CD14-positive monocyte (primary cell): ENCODE results near the gene NDUFA13. TPM values are rescaled to one million over a fixed set of nuclear protein-coding genes. Genes with fewer than 3 reads are reported as not detected.

Experiments
- DNase-seq, 3 donors: peaks; one replicate each; pipeline ENCODE4 v3.0.0-alpha.2; 2011 to 2022
- H2AFZ ChIP-seq: 2 replicates; pipeline ENCODE4 v1.6.0; 2012; ENCODE audit warnings: mild to moderate bottlenecking, low read depth, low read length, inconsistent platforms; ENCODE audit not compliant: insufficient read depth, poor library complexity, severe bottlenecking
- H3K27ac ChIP-seq, 2 donors: 1 replicate in 1 of 2; 2 replicates in 1 of 2; pipeline ENCODE4 v1.5.1; 2012 to 2013; ENCODE audit warnings: low read length in 2 of 2, control low read depth in 1 of 2, inconsistent platforms in 1 of 2, low read depth in 1 of 2, mild to moderate bottlenecking in 1 of 2
- H3K27me3 ChIP-seq, 2 donors: one replicate each; pipeline versions ENCODE4 v1.6.0 to v1.6.1; 2011 to 2013; ENCODE audit warnings: low read length in 2 of 2; ENCODE audit not compliant: control insufficient read depth in 2 of 2, insufficient read depth in 2 of 2
- H3K36me3 ChIP-seq, 2 donors: replicated peaks in 1 of 2; 1 replicate in 1 of 2; 2 replicates in 1 of 2; pipeline versions ENCODE4 v1.5.1 to v1.6.1; 2012 to 2013; ENCODE audit warnings: low read length in 2 of 2, control low read depth in 1 of 2, inconsistent platforms in 1 of 2, mild to moderate bottlenecking in 1 of 2; ENCODE audit not compliant: insufficient read depth in 2 of 2, control insufficient read depth in 1 of 2
- H3K4me1 ChIP-seq, 2 donors: 1 replicate in 1 of 2; 2 replicates in 1 of 2; pipeline versions ENCODE4 v1.5.1 to v1.6.1; 2012 to 2013; ENCODE audit warnings: low read length in 2 of 2, control low read depth in 1 of 2, inconsistent platforms in 1 of 2, mild to moderate bottlenecking in 1 of 2, moderate library complexity in 1 of 2; ENCODE audit not compliant: insufficient read depth in 2 of 2, control insufficient read depth in 1 of 2
- H3K4me2 ChIP-seq: replicated peaks from 2 replicates; pipeline ENCODE3; 2012; ENCODE audit warnings: low read length, moderate library complexity, mild to moderate bottlenecking; ENCODE audit not compliant: poor library complexity, severe bottlenecking; ENCODE audit errors: extremely low read depth
- H3K4me3 ChIP-seq, 3 experiments: fragments of 200-600 bp in 1 of 3; sonication (generic) in 1 of 3; replicated peaks in 1 of 3; 1 replicate in 2 of 3; 2 replicates in 1 of 3; pipeline ENCODE4 v1.5.1; 2011 to 2013; ENCODE audit warnings: low read length in 3 of 3, mild to moderate bottlenecking in 3 of 3, control low read depth in 2 of 3, low read depth in 2 of 3, inconsistent platforms in 1 of 3, moderate library complexity in 1 of 3
- H3K79me2 ChIP-seq: 2 replicates; pipeline ENCODE4 v1.6.0; 2012; ENCODE audit warnings: mild to moderate bottlenecking, control low read depth, inconsistent platforms, low read length, moderate library complexity; ENCODE audit not compliant: insufficient read depth
- H3K9ac ChIP-seq: 2 replicates; pipeline ENCODE4 v1.6.0; 2017; ENCODE audit warnings: low read length, mild to moderate bottlenecking; ENCODE audit not compliant: insufficient read depth, poor library complexity, severe bottlenecking
- H3K9me3 ChIP-seq, 2 donors: replicated peaks in 1 of 2; 1 replicate in 1 of 2; 2 replicates in 1 of 2; pipeline versions ENCODE4 v1.5.1 to v1.6.1; 2012 to 2013; ENCODE audit warnings: low read length in 2 of 2, control low read depth in 1 of 2; ENCODE audit not compliant: control insufficient read depth in 1 of 2, insufficient read depth in 1 of 2
- H4K20me1 ChIP-seq: 2 replicates; pipeline ENCODE4 v1.6.0; 2012; ENCODE audit warnings: mild to moderate bottlenecking, low read length, control low read depth, moderate library complexity; ENCODE audit not compliant: insufficient read depth
- H3K27ac Mint-ChIP-seq, 7 donors: one replicate each; pipeline ENCODE4 v1.8.0; 2020; ENCODE audit warnings: mild to moderate bottlenecking in 7 of 7, mixed read lengths in 7 of 7, moderate library complexity in 6 of 7, inconsistent platforms in 2 of 7
- H3K27me3 Mint-ChIP-seq, 3 donors: one replicate each; pipeline ENCODE4 v1.8.0; 2021 to 2022; ENCODE audit warnings: low read depth in 3 of 3, mild to moderate bottlenecking in 3 of 3, mixed read lengths in 3 of 3, moderate library complexity in 3 of 3, inconsistent platforms in 1 of 3
- H3K36me3 Mint-ChIP-seq, 2 donors: one replicate each; pipeline ENCODE4 v1.8.0; 2020; ENCODE audit warnings: mixed read lengths in 2 of 2, inconsistent platforms in 1 of 2, mild to moderate bottlenecking in 1 of 2
- H3K4me1 Mint-ChIP-seq: one replicate; pipeline ENCODE4 v1.8.0; 2020; ENCODE audit warnings: mild to moderate bottlenecking, mixed read lengths
- H3K4me3 Mint-ChIP-seq, 2 donors: one replicate each; pipeline ENCODE4 v1.8.0; 2020; ENCODE audit warnings: mild to moderate bottlenecking in 2 of 2, mixed read lengths in 2 of 2, moderate library complexity in 1 of 2
- H3K9me3 Mint-ChIP-seq, 7 donors: one replicate each; pipeline ENCODE4 v1.8.0; 2020 to 2022; ENCODE audit warnings: mixed read lengths in 7 of 7, mild to moderate bottlenecking in 6 of 7, moderate library complexity in 6 of 7, inconsistent platforms in 2 of 7
- WGBS: methylation state at CpG from one replicate; pipeline ENCODE4 v1.1.5; 2013; ENCODE audit warnings: missing lambda C conversion rate; ENCODE audit not compliant: insufficient coverage; 5-methylcytosine and 5-hydroxymethylcytosine counted together
- intact Hi-C, 2 donors: fragments of 100-400 bp; cut with micrococcal nuclease; formaldehyde crosslinking; loops; one replicate each; pipeline versions ENCODE4 v1.15.0 to v1.15.1; 2023
- polyA plus RNA-seq, 3 donors: library from polyadenylated mRNA; depleted of rRNA in 1 of 3; unstranded in 2 of 3; stranded (reverse) in 1 of 3; fragments of 300-500 nt in 2 of 3; fragments of >200 nt in 1 of 3; fragmentation: Illumina TruSeq in 2 of 3; gene quantifications; 1 replicate in 2 of 3; 2 replicates in 1 of 3; pipeline ENCODE4 v1.2.3, GENCODE V29; 2012 to 2021
- TF ChIP-seq, protein P1 (sequence below): fragments of 200-600 bp; IDR thresholded peaks from one replicate; pipeline ENCODE4 v1.8.0; 2022; ENCODE audit warnings: antibody characterized with exemption, mild to moderate bottlenecking

Gene NDUFA13
- polyA plus RNA-seq, 3 donors: 86.7 to 433 (median 361) TPM

DNA sequence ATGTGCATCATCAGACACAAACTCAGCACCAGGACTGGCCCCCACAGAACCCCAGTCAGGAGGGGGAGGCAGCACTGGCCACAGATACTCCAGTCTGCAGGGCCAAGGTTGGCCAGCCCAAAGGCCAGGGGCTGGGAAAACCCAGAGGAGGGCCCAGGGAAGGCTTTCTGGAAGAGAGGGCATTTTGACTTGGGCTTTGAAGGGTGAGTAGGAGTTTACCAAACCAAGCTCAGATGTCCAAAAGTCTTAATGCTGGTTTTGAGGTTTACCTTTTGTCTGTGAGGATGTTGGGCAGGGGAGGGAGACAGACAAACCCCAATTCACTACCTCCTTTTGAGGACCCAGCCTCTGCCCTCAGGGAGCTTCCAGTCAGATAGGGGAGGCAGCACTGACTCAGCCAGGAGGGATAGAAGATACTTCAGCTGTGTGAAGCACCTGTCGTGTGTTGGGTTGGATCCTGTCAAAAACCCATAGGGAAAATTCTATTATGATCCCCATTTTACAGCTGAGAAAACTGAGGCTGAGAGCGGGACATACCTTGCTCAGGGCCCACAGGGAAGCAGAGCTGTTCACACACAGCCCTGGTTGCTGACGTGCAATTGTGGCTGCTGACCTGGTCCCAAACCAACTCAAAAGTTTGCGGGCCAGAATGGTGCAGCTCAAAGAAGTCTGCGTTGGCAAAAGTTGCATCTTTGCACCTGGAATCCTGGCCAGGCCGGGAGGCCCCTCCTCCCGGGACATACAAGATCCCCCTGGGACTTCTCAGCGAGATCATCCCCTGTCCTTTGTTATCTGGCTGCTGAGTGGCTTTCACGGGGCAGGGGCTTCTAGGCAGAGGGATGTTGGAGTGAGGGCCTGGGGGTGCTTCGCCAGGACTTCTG lies 35.2 kb downstream of the NDUFA13 start:
- no peak overlapping the region for H2AFZ ChIP-seq
- peak overlapping the region in 2 of 7 donors; percentile 10 to 30 for H3K27ac Mint-ChIP-seq
- H3K9ac ChIP-seq: no peak overlapping the region
- H3K79me2 ChIP-seq: no peaks in the 10 kb centered on the region
- no peak overlapping the region for H3K27ac ChIP-seq
- no peaks in the 10 kb centered on the region for H3K27me3 ChIP-seq
- intact Hi-C loops: no loop called here
- H3K4me1 ChIP-seq: peaks cover 0 to 3% of the 10 kb centered on the region in 2 donors
- 92% methylated on average over 10 of the region's 10 CpGs for WGBS
- no peak for DNase-seq
- peaks cover 6% of the 10 kb centered on the region for H3K4me1 Mint-ChIP-seq
- H3K27me3 Mint-ChIP-seq: peaks cover 2 to 4% (median 3%) of the 10 kb centered on the region in 3 donors
- H3K9me3 Mint-ChIP-seq: peaks cover 3 to 6% (median 5%) of the 10 kb centered on the region in 7 donors
- no peaks in the 10 kb centered on the region for H3K36me3 ChIP-seq
- TF ChIP-seq, protein P1, sequence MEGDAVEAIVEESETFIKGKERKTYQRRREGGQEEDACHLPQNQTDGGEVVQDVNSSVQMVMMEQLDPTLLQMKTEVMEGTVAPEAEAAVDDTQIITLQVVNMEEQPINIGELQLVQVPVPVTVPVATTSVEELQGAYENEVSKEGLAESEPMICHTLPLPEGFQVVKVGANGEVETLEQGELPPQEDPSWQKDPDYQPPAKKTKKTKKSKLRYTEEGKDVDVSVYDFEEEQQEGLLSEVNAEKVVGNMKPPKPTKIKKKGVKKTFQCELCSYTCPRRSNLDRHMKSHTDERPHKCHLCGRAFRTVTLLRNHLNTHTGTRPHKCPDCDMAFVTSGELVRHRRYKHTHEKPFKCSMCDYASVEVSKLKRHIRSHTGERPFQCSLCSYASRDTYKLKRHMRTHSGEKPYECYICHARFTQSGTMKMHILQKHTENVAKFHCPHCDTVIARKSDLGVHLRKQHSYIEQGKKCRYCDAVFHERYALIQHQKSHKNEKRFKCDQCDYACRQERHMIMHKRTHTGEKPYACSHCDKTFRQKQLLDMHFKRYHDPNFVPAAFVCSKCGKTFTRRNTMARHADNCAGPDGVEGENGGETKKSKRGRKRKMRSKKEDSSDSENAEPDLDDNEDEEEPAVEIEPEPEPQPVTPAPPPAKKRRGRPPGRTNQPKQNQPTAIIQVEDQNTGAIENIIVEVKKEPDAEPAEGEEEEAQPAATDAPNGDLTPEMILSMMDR: no peak
- no peaks in the 10 kb centered on the region for H3K36me3 Mint-ChIP-seq
- no peaks in the 10 kb centered on the region for H4K20me1 ChIP-seq
- no peak overlapping the region for H3K4me2 ChIP-seq
- peaks cover 0 to 6% of the 10 kb centered on the region in 2 donors for H3K9me3 ChIP-seq
- no peak overlapping the region for H3K4me3 ChIP-seq
- no peak overlapping the region for H3K4me3 Mint-ChIP-seq

DNA sequence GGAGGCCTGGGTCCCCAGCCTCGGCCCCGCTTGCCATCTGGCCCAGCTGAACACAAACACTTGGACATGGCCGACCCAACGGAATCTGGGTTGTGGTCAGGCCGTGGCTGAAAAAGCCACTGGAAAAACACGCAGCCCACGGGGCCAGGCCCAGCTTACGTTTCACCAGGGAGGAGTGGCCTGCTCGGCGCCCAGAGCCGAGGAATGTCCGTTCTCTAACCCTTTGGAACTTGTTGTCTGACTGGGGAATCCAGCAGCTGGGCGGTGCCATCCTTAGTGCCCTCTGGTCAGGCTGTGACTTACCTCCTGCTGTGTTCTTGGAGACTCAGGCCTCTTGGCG lies 35.8 kb downstream of the NDUFA13 start:
- Mint-ChIP-seq H3K4me1 (peaks cover 6% of the 10 kb centered on the region), H3K27ac (no peak overlapping the region), H3K27me3 (peaks cover 2 to 4% (median 3%) of the 10 kb centered on the region in 3 donors), H3K36me3 (no peaks in the 10 kb centered on the region), H3K9me3 (peaks cover 3 to 6% (median 5%) of the 10 kb centered on the region in 7 donors), H3K4me3 (no peak overlapping the region)
- no peak overlapping the region for H3K4me2 ChIP-seq
- no peak overlapping the region for H3K27ac ChIP-seq
- TF ChIP-seq, protein P1: no peak
- peaks cover 0 to 6% of the 10 kb centered on the region in 2 donors for H3K9me3 ChIP-seq
- intact Hi-C loops: no loop called here
- no peak overlapping the region for H3K9ac ChIP-seq
- DNase-seq: no peak
- no peaks in the 10 kb centered on the region for H3K27me3 ChIP-seq
- H4K20me1 ChIP-seq: no peaks in the 10 kb centered on the region
- 81% methylated on average over 14 of the region's 14 CpGs for WGBS
- H3K4me3 ChIP-seq: no peak overlapping the region
- peaks cover 0 to 3% of the 10 kb centered on the region in 2 donors for H3K4me1 ChIP-seq
- H3K36me3 ChIP-seq: no peaks in the 10 kb centered on the region
- no peak overlapping the region for H2AFZ ChIP-seq
- no peaks in the 10 kb centered on the region for H3K79me2 ChIP-seq
